ENCODE data around the gene SLC35F1.

SLC35F1 gene

DNA sequence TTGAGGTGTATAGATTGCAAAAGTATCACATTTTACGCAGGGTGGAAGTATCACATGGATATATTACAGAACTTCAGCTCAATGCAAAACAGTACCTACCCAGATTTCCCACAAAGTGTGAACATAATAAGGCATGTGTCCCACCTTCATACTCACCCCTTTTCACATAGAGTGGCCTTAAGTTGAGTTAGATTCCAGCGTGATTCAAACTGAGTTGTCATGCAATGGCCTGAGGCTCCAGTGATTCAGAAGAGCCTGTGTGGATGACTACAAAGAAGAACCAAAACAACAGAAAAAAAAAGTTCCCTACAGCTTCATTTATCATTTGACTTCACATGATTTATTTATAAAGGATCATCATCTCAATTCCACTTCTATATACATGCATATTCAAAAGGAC lies 309.7 kb downstream of the SLC35F1 start:
- ChIA-PET POLR2A (no interaction called here), CTCF (no interaction called here)
- TF ChIP-seq, protein P1, sequence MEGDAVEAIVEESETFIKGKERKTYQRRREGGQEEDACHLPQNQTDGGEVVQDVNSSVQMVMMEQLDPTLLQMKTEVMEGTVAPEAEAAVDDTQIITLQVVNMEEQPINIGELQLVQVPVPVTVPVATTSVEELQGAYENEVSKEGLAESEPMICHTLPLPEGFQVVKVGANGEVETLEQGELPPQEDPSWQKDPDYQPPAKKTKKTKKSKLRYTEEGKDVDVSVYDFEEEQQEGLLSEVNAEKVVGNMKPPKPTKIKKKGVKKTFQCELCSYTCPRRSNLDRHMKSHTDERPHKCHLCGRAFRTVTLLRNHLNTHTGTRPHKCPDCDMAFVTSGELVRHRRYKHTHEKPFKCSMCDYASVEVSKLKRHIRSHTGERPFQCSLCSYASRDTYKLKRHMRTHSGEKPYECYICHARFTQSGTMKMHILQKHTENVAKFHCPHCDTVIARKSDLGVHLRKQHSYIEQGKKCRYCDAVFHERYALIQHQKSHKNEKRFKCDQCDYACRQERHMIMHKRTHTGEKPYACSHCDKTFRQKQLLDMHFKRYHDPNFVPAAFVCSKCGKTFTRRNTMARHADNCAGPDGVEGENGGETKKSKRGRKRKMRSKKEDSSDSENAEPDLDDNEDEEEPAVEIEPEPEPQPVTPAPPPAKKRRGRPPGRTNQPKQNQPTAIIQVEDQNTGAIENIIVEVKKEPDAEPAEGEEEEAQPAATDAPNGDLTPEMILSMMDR (IDR thresholded peaks at IDR 0.05; ENCODE audit: insufficient read depth, low read length, missing control alignments), result no peak
- DNase-seq (ENCODE audit: low read depth, low spot score), result no peak
- H3K4me3 ChIP-seq (ENCODE audit: low read depth, low read length), result no peak overlapping the region

DNA sequence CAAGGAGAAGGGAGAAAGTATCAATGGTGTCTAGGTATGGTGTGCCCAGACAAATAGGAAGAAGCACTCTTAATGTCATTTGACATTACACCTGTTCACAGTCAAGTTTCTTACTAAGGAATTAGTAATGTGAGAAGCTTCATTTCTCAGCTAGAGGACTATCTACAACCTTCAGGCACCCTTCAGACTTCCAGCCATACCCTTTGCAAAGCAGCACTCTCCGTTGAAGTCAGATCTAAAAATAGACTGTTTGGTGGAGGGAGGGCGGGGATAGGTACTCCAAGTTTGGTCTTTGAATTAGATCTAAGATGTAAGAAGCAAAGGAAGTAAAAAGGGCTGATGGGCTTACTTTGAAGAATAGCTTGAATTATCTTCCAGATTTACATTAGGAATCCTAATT lies 311.1 kb downstream of the SLC35F1 start:
- ChIA-PET POLR2A (no interaction called here), CTCF (no interaction called here)
- H3K4me3 ChIP-seq (ENCODE audit: low read depth, low read length), result no peak overlapping the region
- TF ChIP-seq, protein P1 (IDR thresholded peaks at IDR 0.05; ENCODE audit: insufficient read depth, low read length, missing control alignments), result no peak
- DNase-seq (ENCODE audit: low read depth, low spot score), result no peak

DNA sequence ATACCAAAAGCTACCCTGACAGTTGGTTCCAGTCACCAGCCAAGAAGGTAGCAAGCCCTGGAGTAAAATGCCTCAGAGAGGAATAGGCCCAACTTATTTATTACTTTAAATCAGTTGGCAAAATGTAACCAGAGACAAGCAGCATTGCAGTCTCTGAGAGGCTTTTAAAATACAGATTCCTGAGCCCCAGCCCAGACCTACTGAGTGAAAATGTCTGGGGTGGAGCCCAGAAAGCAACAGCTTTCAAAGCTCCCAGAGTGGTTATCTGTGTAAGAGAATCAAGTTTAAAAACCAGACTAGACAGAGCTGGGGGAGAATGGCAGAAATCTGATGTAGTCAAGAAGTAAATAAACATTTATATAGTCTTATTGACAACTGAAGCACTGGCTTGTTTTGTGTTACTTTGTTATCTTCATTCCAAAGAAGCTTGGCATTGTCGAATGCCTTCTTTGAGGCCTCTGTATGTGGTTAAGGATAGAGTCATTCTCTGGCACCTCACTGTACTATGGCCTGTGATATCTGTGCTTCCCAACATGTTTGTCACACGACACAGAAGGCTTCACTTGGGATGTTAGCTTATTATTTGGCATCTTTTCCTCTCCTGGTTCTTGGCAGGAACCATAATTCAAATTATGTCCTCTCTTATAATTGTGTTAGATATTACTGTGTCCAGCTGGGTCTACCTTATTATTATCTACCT lies 313.5 kb downstream of the SLC35F1 start:
- CTCF ChIA-PET, result no interaction called here
- TF ChIP-seq, protein P1 (IDR thresholded peaks at IDR 0.05; ENCODE audit: insufficient read depth, low read length, missing control alignments), result no peak
- no peak overlapping the region for H3K4me3 ChIP-seq (ENCODE audit: low read depth, low read length)
- POLR2A ChIA-PET, result no interaction called here
- DNase-seq (ENCODE audit: low read depth, low spot score), result no peak

DNA sequence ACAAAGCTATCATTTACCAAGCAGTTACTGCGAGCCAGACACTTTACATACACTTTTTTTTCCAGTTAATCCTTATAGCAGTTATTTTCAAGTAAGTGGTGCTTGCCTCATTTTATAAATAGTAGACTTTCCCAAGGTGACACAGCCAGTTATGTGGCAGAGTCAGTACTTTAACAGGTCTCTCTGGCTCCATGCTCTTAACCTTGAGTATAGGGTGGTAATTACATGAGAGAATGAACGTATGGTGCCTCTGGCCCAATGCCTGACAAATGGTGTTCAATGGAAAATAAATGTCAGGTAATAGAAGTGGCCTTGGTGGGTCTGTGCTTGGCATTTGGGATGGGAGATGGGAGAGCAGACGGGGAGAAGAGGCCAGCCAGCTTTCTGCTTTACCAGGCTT lies 316.3 kb downstream of the SLC35F1 start:
- CTCF ChIA-PET, result no interaction called here
- TF ChIP-seq, protein P1 (IDR thresholded peaks at IDR 0.05; ENCODE audit: insufficient read depth, low read length, missing control alignments), result no peak
- no peak overlapping the region for H3K4me3 ChIP-seq (ENCODE audit: low read depth, low read length)
- no peak for DNase-seq (ENCODE audit: low read depth, low spot score)
- POLR2A ChIA-PET, result no interaction called here

DNA sequence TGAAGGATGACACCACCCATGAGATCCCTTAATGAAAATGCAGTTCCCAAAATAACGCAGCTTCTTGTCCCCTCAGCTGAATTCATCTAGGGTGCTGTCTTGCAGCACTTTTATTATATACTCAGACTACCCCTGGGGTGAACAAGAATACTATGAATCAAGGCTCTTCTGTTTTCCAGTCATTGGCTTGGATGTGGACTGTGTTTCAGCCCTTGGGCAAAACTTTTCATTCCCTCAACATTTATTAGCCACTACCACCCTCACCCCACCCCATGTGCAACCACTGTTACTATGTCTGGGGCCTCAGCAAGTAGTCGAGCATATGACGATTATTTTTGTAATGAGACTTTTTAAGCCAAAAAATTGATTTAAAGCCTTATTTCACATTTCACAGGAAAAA lies 321.8 kb downstream of the SLC35F1 start:
- ChIA-PET CTCF (no interaction called here), POLR2A (no interaction called here)
- H3K4me3 ChIP-seq (ENCODE audit: low read depth, low read length), result no peak overlapping the region
- TF ChIP-seq, protein P1 (IDR thresholded peaks at IDR 0.05; ENCODE audit: insufficient read depth, low read length, missing control alignments), result no peak
- DNase-seq (ENCODE audit: low read depth, low spot score), result no peak

DNA sequence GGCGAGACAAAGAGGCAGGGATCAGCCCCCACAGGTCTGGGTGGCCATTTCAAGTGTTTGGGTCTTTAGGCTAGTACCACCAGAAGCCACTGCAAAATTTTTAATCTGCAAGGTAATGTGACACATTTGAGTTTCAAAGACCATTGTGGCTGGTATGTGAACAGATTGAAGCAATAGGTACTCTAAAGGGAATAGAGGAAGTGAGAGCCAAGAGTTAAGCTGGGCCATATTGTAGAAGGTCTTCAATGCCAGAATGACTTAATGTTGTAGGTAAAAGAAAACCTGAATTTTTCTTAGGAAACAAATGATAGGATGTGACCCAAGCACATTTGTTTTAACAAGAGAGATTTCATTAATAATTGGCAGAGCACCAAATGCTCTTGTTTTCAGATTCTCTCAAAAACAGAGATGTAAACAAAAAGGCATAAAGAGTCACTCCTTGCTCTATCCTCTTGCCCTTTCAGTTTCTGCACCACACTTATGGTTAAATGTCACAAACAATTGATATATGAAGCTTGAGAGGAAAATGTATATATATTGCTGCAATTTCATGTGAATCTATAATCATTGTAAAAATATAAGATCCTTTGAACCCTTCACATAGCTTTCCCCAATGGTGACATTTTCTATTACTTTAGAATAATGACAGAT lies 333.9 kb downstream of the SLC35F1 start:
- H3K4me3 ChIP-seq (ENCODE audit: low read depth, low read length), result no peak overlapping the region
- POLR2A ChIA-PET, result no interaction called here
- CTCF ChIA-PET, result no interaction called here
- TF ChIP-seq, protein P1 (IDR thresholded peaks at IDR 0.05; ENCODE audit: insufficient read depth, low read length, missing control alignments), result no peak
- DNase-seq (ENCODE audit: low read depth, low spot score), result no peak
